ENCODE data around the gene PLCD4. TPM values are rescaled to one million over a fixed set of nuclear protein-coding genes. Genes with fewer than 3 reads are reported as not detected.

PLCD4 gene
- total and polyA plus RNA-seq, 2 of the 8 experiments (the other 6 are each of a cell fraction or from before 2014, with no cell fraction given): 0.21 to 0.50 TPM

GRCh38 chr2:218576854-218577253, 30.8 kb upstream of the PLCD4 start:
- H3K23ac ChIP-seq (ENCODE audit: insufficient read length): no peak overlapping the region
- H2BK15ac ChIP-seq (ENCODE audit: low read length): no peak overlapping the region
- H3K9ac ChIP-seq (replicated peaks in 1 of 4; ENCODE audit: extremely low read depth in 1 of 4, low read depth in 3 of 4, low read length in 3 of 4): no peak overlapping the region
- H3K27ac ChIP-seq (ENCODE audit: low read depth, low read length): no peak overlapping the region
- H3K4me2 ChIP-seq (ENCODE audit: insufficient read depth in 1 of 2, low read depth in 2 of 2, low read length in 2 of 2): no peak overlapping the region
- no peaks in the 10 kb centered on the region for H3K9me3 ChIP-seq (ENCODE audit: insufficient read depth in 2 of 2, low read depth in 1 of 2, low read length in 1 of 2)
- no peak overlapping the region for H3K18ac ChIP-seq (ENCODE audit: extremely low read depth, low read length)
- DNase-seq (ENCODE audit: low read depth in 1 of 2, low spot score in 2 of 2) (no peak), FAIRE-seq (no peak)
- H4K5ac ChIP-seq (ENCODE audit: insufficient read length, low read depth, low read length): no peak overlapping the region
- no peak overlapping the region for H3K14ac ChIP-seq (ENCODE audit: insufficient read length)
- 87% methylated on average over 4 of the region's 4 CpGs; no CpG with 5 or more reads in 1 of the 2 experiments for WGBS, 2 experiments (ENCODE audit: extremely low coverage in 1 of 2, insufficient coverage in 1 of 2, insufficient read length in 1 of 2, insufficient replicate concordance in 2 of 2, low coverage in 1 of 2, low lambda C conversion rate in 2 of 2, missing lambda C conversion rate in 1 of 2)
- H3K23me2 ChIP-seq (ENCODE audit: low read depth, low read length): no peaks in the 10 kb centered on the region
- H3K4me1 ChIP-seq (replicated peaks in 1 of 4; ENCODE audit: control insufficient read depth in 3 of 4, insufficient read depth in 4 of 4, low read length in 3 of 4): peaks cover 3 to 8% (median 7%) of the 10 kb centered on the region in 4 experiments; a peak in 4 of 7 replicates
- no peak overlapping the region for H2BK120ac ChIP-seq (replicated peaks; ENCODE audit: low read depth, low read length)
- H2BK5ac ChIP-seq (ENCODE audit: low read depth, low read length): no peak overlapping the region
- no peak overlapping the region for H4K91ac ChIP-seq (replicated peaks; ENCODE audit: insufficient read length, low read length)
- no peak overlapping the region for H3K4me3 ChIP-seq (ENCODE audit: extremely low read depth in 1 of 4, insufficient read depth in 2 of 4, low read depth in 3 of 4, low read length in 4 of 4)
- H3K36me3 ChIP-seq (ENCODE audit: control insufficient read depth in 2 of 4, insufficient read depth in 4 of 4, low read length in 3 of 4): peaks cover 0 to 41% (median 14%) of the 10 kb centered on the region in 4 experiments; a peak in 6 of 8 replicates
- peaks cover 12 to 24% of the 10 kb centered on the region in 2 experiments for H4K20me1 ChIP-seq (replicated peaks in 1 of 2; ENCODE audit: control insufficient read depth in 1 of 2, insufficient read depth in 2 of 2, low read length in 2 of 2)
- no peak for TF ChIP-seq SIX5 (IDR thresholded peaks at IDR 0.05; ENCODE audit: low read depth, low read length)
- TF ChIP-seq JUND (IDR thresholded peaks at IDR 0.05; ENCODE audit: low read length): no peak
- TF ChIP-seq TAF7 (optimal IDR thresholded peaks at IDR 0.05; ENCODE audit: borderline replicate concordance, low read depth, low read length): no peak
- TF ChIP-seq TAF1 (IDR thresholded peaks at IDR 0.05; ENCODE audit: low read depth, low read length): no peak
- no peak for TF ChIP-seq POLR2AphosphoS5 (IDR thresholded peaks at IDR 0.05; ENCODE audit: low read depth, low read length)
- no peak for TF ChIP-seq CBX5 (IDR thresholded peaks at IDR 0.05; ENCODE audit: low read depth, low read length)
- no peak for TF ChIP-seq SIN3A (conservative IDR thresholded peaks at IDR 0.05 in 1 of 2, IDR thresholded peaks at IDR 0.05 in 1 of 2; ENCODE audit: low read depth in 1 of 2, low read length in 2 of 2)
- TF ChIP-seq PHF8 (conservative IDR thresholded peaks at IDR 0.05; ENCODE audit: low read depth, low read length): no peak
- no peak for TF ChIP-seq POU5F1 (IDR thresholded peaks at IDR 0.05; ENCODE audit: low read depth, low read length)
- TF ChIP-seq SAP30 (IDR thresholded peaks at IDR 0.05; ENCODE audit: insufficient read depth, insufficient replicate concordance, low read length): no peak
- TF ChIP-seq SIRT6 (IDR thresholded peaks at IDR 0.05; ENCODE audit: low read length): no peak
- no peak for TF ChIP-seq KDM4A (IDR thresholded peaks at IDR 0.05; ENCODE audit: low read depth, low read length, severe bottlenecking)
- no peak for TF ChIP-seq POLR2A (IDR thresholded peaks at IDR 0.05; ENCODE audit: control extremely low read depth in 1 of 2, low read depth in 2 of 2, low read length in 2 of 2)
- no peak for TF ChIP-seq CHD2 (IDR thresholded peaks at IDR 0.05; ENCODE audit: low read length)
- no peak overlapping the region for H3K56ac ChIP-seq (replicated peaks; ENCODE audit: insufficient read length, low read depth, low read length)
- H3K27me3 ChIP-seq (replicated peaks in 1 of 4; ENCODE audit: control insufficient read depth in 3 of 4, extremely low read depth in 1 of 4, insufficient read depth in 3 of 4, low read length in 3 of 4): no peaks in the 10 kb centered on the region
- H2AFZ ChIP-seq (ENCODE audit: low read length): no peak overlapping the region
- ChIA-PET CTCF (ENCODE audit: partially characterized antibody) (interaction anchor here (1.2 to 1.4 kb wide), 2 partner anchors 68 to 81 kb away, joined by 3 to 4 read pairs; no protein-coding TSS in a partner anchor), POLR2A (ENCODE audit: partially characterized antibody) (interaction anchor here (0.7 to 4.0 kb wide), 10 partner anchors 9 to 95 kb away, joined by 3 to 20 read pairs (median 4); partner anchors contain the start of genes RNF25, STK36 and USP37)
- no peak overlapping the region for H2AK5ac ChIP-seq (ENCODE audit: low read depth, low read length)
- peaks cover 8 to 95% of the 10 kb centered on the region in 2 experiments for H3K79me2 ChIP-seq (ENCODE audit: control insufficient read depth in 1 of 2, insufficient read depth in 2 of 2, low read length in 2 of 2)
- H3K79me1 ChIP-seq (ENCODE audit: low read depth, low read length): peaks cover 6% of the 10 kb centered on the region; the same call in 1 of the 2 replicates
- no peak overlapping the region for H2BK20ac ChIP-seq (ENCODE audit: low read length)
- no peak overlapping the region for H4K8ac ChIP-seq (ENCODE audit: extremely low read depth, insufficient read depth, low read length)
- no peak overlapping the region for H2BK12ac ChIP-seq (ENCODE audit: low read depth, low read length)
- H3K4ac ChIP-seq (replicated peaks; ENCODE audit: insufficient read length, low read depth, low read length): no peak overlapping the region
